Activated B cell treated with CpG ODN at 0.5 μM for 24 hours (primary cell): Measurements from ENCODE around the gene WWC1. TPM values are rescaled to one million over a fixed set of nuclear protein-coding genes. Genes with fewer than 3 reads are reported as not detected.

Experiments
- ATAC-seq: fragments of 200-7000 bp; cut with Tn5 transposase; one replicate; pipeline ENCODE4 v1.10.0; 2021; ENCODE audit warnings: low read depth, mild to moderate bottlenecking, moderate library complexity
- CTCF ChIA-PET: fragments of 350-600 bp; sonication (Branson Sonifier 250); formaldehyde crosslinking; loops from one replicate; lab custom pipeline; 2021; ENCODE audit warnings: antibody characterized with exemption; lab: Charles Lee
- POLR2A ChIA-PET: fragments of 350-600 bp; sonication (Branson Sonifier 250); formaldehyde crosslinking; loops from one replicate; lab custom pipeline; 2021; ENCODE audit warnings: antibody characterized with exemption; lab: Charles Lee
- DNase-seq: peaks from one replicate; pipeline ENCODE4 v3.0.0; 2022
- H3K27ac Mint-ChIP-seq: one replicate; pipeline ENCODE4 v1.8.0; 2020; ENCODE audit warnings: mixed read lengths
- H3K27me3 Mint-ChIP-seq: one replicate; pipeline ENCODE4 v1.8.0; 2021; ENCODE audit warnings: mixed read lengths
- H3K36me3 Mint-ChIP-seq: one replicate; pipeline ENCODE4 v1.8.0; 2021; ENCODE audit warnings: low read depth, mixed read lengths
- H3K4me1 Mint-ChIP-seq: one replicate; pipeline ENCODE4 v1.8.0; 2021; ENCODE audit warnings: mixed read lengths
- H3K4me3 Mint-ChIP-seq: one replicate; pipeline ENCODE4 v1.8.0; 2020; ENCODE audit warnings: mild to moderate bottlenecking, mixed read lengths
- H3K9me3 Mint-ChIP-seq: one replicate; pipeline ENCODE4 v1.8.0; 2020; ENCODE audit warnings: mixed read lengths
- CTCF ChIP-seq: fragments of 200-600 bp; IDR thresholded peaks from one replicate; pipeline ENCODE4 v1.8.0; 2022; ENCODE audit warnings: antibody characterized with exemption, mild to moderate bottlenecking
- intact Hi-C: fragments of 100-400 bp; cut with micrococcal nuclease; formaldehyde crosslinking; loops from one replicate; pipeline ENCODE4 v1.15.1; 2024
- total RNA-seq: library from RNA; stranded (reverse); gene quantifications from 2 replicates; pipeline ENCODE4 v1.2.3, GENCODE V29; 2022

Gene WWC1
- total RNA-seq, 1 donor from 2014 or later = 2.0 TPM

GRCh38 chr5:168291964-168292785, 730 bp downstream of the WWC1 start:
- intact Hi-C loops = loop anchor here (1.0 to 5.0 kb wide), 4 partner anchors 23 to 1345 kb away; partner anchors contain the start of genes DOCK2, PANK3 and RARS1
- ChIA-PET POLR2A (no interaction called here), CTCF (no interaction called here)
- no peak overlapping the region for H3K27ac Mint-ChIP-seq
- H3K4me3 Mint-ChIP-seq = peak overlapping the region; percentile 38
- H3K9me3 Mint-ChIP-seq = no peaks in the 10 kb centered on the region
- no peaks in the 10 kb centered on the region for H3K36me3 Mint-ChIP-seq
- ATAC-seq = no peak
- peaks cover 25% of the 10 kb centered on the region for H3K4me1 Mint-ChIP-seq
- no peak for DNase-seq
- no peak for TF ChIP-seq CTCF
- peaks cover 16% of the 10 kb centered on the region for H3K27me3 Mint-ChIP-seq

GRCh38 chr5:168292786-168293696, 1.6 kb downstream of the WWC1 start:
- Mint-ChIP-seq H3K4me3 (peak overlapping the region; percentile 38), H3K4me1 (peaks cover 25% of the 10 kb centered on the region), H3K36me3 (no peaks in the 10 kb centered on the region), H3K27me3 (peaks cover 16% of the 10 kb centered on the region), H3K27ac (no peak overlapping the region), H3K9me3 (no peaks in the 10 kb centered on the region)
- no peak for DNase-seq
- ATAC-seq = no peak
- ChIA-PET CTCF (no interaction called here), POLR2A (no interaction called here)
- TF ChIP-seq CTCF = no peak
- intact Hi-C loops = loop anchor here (5.0 kb wide), 1 partner anchor 1344 kb away; the partner anchor contains the start of gene DOCK2

- TF ChIP-seq CTCF = no peak
- Mint-ChIP-seq H3K27ac (no peak overlapping the region), H3K36me3 (no peaks in the 10 kb centered on the region), H3K27me3 (peaks cover 13% of the 10 kb centered on the region), H3K4me1 (peaks cover 13% of the 10 kb centered on the region), H3K9me3 (no peaks in the 10 kb centered on the region), H3K4me3 (no peak overlapping the region)
- intact Hi-C loops = no loop called here
- DNase-seq (no peak), ATAC-seq (no peak)
- POLR2A ChIA-PET = no interaction called here
- CTCF ChIA-PET = interaction anchor here (1.5 kb wide), 1 partner anchor 26 kb away, joined by 4 read pairs; no protein-coding TSS in a partner anchor
These were observed 4.2 kb downstream of the WWC1 start for GRCh38 chr5:168295574-168296201.

DNA sequence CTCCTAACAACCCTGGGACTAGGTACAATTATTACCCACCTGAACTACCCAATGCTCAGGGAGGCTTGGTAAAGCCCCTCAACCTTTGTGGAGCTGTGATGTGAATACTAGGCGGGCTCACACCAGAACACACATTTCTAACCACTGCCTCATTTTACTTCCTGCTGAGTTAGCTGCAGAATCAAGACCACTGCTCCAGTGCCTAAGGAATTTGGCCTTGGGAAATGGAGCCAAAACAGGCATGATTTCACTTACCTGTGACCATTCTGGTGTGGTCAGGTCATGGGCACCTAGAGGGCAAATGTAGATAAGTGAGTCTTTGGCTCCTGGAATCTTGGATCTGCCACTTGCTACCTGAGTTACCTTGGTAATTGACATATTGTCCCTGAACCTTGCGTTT, 5.2 kb downstream of the WWC1 start:
- CTCF ChIA-PET = no interaction called here
- H3K27me3 Mint-ChIP-seq = peaks cover 9% of the 10 kb centered on the region
- intact Hi-C loops = no loop called here
- H3K27ac Mint-ChIP-seq = no peak overlapping the region
- no peaks in the 10 kb centered on the region for H3K36me3 Mint-ChIP-seq
- no peak for ATAC-seq
- no peak for DNase-seq
- H3K4me1 Mint-ChIP-seq = peaks cover 8% of the 10 kb centered on the region
- H3K4me3 Mint-ChIP-seq = no peak overlapping the region
- POLR2A ChIA-PET = no interaction called here
- TF ChIP-seq CTCF = no peak
- H3K9me3 Mint-ChIP-seq = no peaks in the 10 kb centered on the region
